PC-3 (cell line): Measurements from ENCODE around the gene IL17B.

Experiments
- CTCF ChIP-seq: fragments of 300-600 bp; sonication (generic); conservative IDR thresholded peaks from 2 replicates; pipeline ENCODE4 v1.5.1; 2017; ENCODE audit warnings: antibody characterized with exemption, low read depth, mild to moderate bottlenecking, low read length
- EZH2 ChIP-seq: fragments of 300-600 bp; sonication (generic); IDR thresholded peaks from one replicate; pipeline ENCODE4 v1.6.1; 2017; ENCODE audit warnings: antibody characterized with exemption, mild to moderate bottlenecking, low read length; ENCODE audit not compliant: unreplicated experiment

- TF ChIP-seq CTCF (no peak), EZH2 (no peak)
Observed at GRCh38 chr5:149403923-149404745, 25.0 kb upstream of the IL17B start.
